Tibial nerve (tissue), 3 donors: ENCODE data around the gene SOD2.

Source experiments
- POLR2A ChIP-seq, 2 donors: fragments of 450-650 bp; IDR thresholded peaks; one replicate each; pipeline ENCODE4 v1.6.1; 2017; ENCODE audit warnings: antibody characterized with exemption in 2 of 2, mild to moderate bottlenecking in 2 of 2, moderate library complexity in 2 of 2
- TF ChIP-seq, protein P1 (sequence below), 5 experiments: fragments of 200-600 bp in 3 of 5; fragments of 450-650 bp in 2 of 5; sonication (generic) in 3 of 5; IDR thresholded peaks; one replicate each; pipeline ENCODE4 v1.5.1; 2016 to 2019; ENCODE audit warnings: antibody characterized with exemption in 5 of 5, mild to moderate bottlenecking in 3 of 5, moderate library complexity in 2 of 5

DNA sequence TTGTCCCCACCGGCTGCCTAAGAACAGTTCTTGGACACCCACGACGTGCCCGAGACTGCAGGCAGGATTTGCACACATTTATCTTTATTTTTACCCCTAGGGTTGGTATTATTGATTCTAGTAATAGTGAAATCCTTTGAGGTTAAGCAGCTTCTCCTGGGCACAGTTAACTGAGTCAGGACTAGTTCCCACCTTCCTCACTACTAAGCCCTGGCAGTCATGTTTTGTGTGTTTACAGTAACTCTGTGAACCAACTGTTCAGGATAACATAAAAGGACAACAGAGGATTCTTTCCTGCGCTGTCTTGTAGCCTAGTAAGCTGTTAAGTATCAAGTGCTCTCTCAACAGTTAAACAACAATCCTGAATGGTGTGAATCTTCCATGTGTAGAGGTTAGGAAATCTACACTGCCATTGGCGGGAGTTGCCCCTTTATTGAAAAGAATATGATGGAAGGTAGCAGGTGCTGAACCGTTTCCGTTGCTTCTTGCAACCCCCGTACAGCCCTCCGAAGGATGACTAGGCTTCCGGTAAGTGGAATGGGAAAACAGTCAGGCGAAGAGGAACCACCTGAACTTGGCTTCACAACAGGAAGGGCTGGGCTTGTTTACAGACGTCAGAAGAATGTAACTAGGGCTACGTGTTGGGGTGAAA, 979 bp upstream of the SOD2 start:
- TF ChIP-seq, protein P1, sequence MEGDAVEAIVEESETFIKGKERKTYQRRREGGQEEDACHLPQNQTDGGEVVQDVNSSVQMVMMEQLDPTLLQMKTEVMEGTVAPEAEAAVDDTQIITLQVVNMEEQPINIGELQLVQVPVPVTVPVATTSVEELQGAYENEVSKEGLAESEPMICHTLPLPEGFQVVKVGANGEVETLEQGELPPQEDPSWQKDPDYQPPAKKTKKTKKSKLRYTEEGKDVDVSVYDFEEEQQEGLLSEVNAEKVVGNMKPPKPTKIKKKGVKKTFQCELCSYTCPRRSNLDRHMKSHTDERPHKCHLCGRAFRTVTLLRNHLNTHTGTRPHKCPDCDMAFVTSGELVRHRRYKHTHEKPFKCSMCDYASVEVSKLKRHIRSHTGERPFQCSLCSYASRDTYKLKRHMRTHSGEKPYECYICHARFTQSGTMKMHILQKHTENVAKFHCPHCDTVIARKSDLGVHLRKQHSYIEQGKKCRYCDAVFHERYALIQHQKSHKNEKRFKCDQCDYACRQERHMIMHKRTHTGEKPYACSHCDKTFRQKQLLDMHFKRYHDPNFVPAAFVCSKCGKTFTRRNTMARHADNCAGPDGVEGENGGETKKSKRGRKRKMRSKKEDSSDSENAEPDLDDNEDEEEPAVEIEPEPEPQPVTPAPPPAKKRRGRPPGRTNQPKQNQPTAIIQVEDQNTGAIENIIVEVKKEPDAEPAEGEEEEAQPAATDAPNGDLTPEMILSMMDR (IDR thresholded peaks at IDR 0.05): no peak
- peak in 1 of 2 donors; percentile 16 for TF ChIP-seq POLR2A (IDR thresholded peaks at IDR 0.05)
